GM19397 (cell line): ENCODE measurements around the gene DDX4.
"Not testable (repeated sequence)": the region's sequence is repeated elsewhere in the genome, so short reads cannot be mapped to it uniquely, and the experiment has no call there.

ENCODE experiments used
- ATAC-seq: cut with Tn5 transposase; IDR thresholded peaks from one replicate; pipeline ENCODE4 v1.9.1; 2021; ENCODE audit warnings: mild to moderate bottlenecking, moderate library complexity; ENCODE audit not compliant: unreplicated experiment

Gene DDX4

DNA sequence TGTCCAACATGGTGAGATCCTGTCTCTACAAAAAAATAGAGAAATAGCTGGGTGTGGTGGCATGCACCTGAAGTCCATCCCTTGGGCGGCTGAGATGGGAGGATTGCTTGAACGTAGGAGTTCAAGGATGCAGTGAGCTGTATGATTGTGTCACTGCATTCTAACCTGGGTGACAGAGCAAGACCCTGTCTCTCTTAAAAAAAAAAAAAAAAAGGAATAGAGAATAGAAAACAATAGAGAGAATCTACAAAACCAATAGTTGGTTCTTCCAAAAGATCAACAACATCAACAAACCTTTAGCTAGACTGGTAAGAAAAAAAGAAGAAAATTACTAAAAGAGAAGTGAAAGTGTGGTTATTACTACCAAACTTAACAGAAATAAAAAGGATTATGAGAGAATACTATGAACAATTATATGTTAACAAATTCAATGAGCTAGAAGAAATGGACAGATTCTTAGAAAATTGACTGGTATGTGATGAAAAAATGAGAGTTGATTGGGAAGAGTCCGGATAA, 17.6 kb upstream of the DDX4 start:
- ATAC-seq, result no peak

DNA sequence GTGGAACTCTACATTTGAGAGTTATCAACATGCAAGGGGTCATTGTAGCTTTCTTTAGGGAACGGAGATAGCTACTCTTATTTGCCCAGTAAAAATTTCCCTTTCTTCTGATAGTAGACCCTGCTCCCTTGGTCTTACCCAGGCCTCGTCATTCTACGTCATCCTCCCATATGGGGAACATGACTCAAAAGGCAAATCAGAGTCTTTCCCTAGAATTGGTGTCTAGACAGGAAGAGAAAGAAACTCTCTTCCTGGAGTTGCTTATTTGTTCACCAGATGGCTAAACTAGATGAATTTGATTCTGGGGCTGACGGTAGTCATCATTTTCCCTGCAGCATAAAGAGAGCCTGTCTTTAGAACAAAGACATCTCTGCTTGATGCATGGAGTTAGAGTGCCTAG, 13.6 kb upstream of the DDX4 start:
- ATAC-seq, result no peak

DNA sequence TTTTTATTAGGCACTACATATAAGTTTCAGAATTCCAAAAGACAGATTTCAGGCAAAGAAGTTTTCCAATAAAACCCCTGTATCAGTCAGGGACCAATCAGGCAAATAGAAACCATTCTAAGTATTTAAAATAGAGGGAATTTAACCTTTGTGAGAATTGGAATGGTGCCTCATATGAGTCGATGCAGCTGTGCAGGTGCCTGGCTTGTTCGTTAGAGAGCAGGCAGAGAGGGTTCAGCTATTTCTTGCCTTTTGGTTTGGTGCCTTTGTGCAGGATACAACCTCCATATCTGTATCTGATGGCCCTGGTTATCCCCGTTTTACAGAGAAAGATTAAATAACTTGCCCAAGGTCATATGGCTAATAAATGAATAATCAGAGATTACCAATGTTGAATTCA, 6.0 kb upstream of the DDX4 start:
- ATAC-seq, result no peak

DNA sequence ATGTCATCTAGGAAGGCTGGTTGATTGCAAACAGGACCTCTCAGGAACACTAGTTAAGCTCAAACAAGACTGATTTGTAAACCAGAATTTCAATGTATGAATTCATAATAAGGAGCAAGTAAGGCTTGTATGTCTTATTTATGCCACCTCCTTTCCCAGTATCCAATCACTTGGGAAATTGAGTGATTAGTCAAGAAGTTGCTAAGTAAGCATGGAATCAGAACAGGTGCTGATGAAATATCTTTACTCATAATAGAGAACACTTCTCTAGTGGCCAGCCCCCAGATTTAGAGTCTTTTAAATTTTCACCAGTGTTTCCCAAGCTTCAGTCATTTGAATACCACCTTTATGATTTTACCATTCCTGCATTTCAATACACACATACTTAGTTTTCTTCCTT, 5.3 kb upstream of the DDX4 start:
- no peak for ATAC-seq

DNA sequence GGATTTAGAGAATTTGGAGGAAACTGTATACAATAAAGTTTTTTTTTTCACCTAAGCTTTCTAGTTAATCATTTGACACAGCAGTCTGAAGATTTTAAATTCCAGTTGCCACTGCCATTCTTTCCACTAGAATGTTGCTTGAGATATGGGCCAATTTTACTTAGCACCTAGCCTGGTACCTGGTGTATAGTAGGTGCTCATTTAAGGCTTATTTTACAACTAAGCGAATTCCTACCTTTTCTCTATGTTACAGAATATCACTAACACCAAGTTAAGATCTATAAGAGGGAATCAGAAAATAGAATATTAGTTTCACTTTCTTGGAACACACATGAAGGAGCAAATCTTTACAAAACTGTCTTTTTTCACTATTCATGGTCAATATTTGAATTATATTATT, 3.2 kb upstream of the DDX4 start:
- ATAC-seq, result no peak

DNA sequence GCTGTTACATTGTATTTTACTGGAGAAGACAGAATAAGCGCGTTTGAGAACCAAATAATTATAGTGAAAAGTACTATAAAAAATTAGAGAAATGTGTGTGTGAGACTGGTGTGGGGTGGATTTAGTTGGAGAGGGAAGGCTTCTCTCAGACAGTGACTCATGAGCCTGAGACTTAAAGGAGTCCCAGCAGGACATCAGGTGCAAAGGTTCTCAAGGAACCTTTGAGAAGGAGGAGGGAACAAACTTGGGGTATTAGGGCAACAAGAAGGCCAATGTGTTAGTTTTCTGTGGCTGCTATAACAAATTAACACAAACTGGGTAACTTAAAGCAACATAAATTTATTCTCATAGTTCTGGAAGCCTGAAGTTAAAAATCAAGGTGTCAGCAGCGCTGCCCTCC, 4.9 kb downstream of the DDX4 start:
- no peak for ATAC-seq

DNA sequence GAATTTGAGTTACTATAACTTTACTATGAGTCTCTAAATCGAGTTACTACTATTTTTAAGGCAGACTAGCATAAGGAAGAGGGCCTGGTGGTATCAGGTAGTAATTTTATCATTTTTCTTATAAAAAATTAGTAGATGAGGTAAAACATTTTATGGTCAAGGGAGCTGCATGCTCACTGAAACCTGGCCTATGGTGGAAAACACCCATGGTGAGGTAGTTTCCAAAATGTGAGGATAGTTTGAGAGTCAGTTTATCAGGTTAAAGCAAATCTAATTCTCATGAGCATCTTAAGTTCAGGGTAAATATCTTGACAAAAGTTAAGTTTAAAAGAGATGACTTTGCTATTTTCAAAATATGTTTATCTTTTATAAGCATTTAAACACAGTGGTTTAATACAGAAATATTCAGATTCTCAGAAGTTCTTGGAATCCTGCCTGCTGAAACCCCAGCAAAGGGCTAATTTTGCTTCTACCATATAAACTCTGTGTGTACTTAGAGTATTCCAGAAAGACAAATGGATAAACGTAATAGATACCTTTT, 10.0 kb downstream of the DDX4 start:
- no peak for ATAC-seq

DNA sequence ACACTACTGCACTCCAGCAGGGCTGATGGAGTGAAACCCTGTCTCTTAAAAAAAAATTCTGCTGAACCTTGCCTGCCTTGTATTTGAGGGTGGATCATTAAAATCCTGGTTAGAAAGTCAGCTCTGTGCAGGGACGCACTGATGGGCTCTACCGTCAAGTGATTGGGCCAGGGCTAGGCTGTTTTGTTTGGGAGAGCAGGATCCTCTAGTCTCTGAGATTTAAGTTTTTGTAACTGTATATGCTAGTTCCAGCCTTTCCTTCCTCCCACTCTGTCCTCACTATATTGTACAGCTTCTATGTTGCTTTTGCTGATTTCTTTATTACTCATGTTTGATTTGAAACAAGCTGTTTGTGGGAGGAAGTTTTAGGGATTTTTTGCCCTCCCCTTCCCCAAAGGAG, 11.5 kb downstream of the DDX4 start:
- ATAC-seq, result no peak

DNA sequence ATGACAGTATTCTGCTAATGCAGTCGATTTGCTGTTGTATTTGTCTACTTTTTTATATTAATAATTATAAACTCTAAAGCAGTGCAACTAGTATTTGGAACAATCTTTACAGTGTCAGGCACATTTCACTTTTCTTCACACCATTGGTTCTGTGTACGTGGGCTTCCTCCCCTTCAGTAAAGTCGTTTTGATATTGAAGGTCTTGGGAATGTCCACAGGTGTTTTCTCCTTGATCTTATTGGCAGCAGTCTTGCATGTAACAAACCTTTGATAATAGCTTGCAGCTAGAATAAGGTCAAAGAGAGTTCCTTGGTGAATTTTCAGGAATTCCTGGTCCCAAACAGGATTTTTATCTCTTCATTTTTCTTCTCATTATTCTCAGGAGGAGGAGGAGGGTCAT, 12.2 kb downstream of the DDX4 start:
- no peak for ATAC-seq

DNA sequence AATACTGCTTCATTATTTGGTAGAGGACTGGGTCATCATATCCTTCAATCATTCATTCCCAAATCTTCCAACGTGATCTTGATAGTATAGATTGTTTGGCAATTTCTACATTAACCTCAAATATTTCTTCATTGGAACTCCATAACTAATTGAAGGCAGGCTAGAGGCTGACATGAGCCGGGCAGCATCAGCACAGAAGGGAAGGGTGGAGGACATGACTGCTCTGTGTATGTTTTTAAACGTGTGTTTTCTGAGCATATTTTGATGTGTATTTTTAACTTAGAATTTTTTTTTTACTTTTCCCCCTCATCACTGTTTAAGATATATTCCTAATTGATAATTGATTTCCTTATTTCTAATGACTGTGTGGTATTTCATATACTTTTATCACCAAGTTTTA, 12.6 kb downstream of the DDX4 start:
- no peak for ATAC-seq

DNA sequence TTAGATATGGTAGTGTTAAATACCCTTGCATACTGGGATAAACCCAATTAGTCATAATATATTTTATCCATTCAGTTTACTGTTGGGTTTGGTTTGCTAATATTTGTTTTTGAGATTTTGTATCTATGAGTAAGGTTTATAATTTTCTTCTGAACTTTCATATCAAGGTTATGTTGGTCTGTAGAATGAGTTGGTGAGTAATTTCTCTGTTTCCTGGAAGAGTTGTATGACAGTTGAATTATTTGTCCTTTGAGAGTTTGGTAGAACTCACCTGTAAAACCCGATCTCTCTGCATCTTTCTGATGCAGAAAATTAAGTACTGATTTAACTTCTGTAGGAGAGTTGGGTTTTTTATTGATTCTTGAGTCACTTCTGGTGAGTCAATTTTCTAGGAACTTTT, 20.4 kb downstream of the DDX4 start:
- no peak for ATAC-seq

DNA sequence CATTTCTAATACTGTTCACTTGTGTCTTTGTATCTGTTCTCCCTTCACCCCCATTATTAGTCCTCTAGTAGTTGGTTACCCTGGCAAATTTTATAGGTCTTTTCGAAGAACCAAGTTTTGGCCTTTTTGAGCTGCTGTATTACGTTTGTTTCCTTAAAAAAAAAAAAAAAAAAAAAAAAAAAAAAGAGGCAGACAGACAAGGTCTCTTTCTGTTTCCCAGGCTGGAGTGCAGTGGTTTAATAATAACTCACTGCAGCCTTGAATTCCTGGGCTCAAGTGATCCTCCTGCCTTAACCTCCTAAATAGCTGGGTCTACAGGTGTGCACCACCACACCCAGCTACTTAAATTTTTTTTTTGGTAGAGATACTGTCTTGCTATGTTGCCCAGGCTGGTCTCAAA, 20.9 kb downstream of the DDX4 start:
- ATAC-seq, result no peak

DNA sequence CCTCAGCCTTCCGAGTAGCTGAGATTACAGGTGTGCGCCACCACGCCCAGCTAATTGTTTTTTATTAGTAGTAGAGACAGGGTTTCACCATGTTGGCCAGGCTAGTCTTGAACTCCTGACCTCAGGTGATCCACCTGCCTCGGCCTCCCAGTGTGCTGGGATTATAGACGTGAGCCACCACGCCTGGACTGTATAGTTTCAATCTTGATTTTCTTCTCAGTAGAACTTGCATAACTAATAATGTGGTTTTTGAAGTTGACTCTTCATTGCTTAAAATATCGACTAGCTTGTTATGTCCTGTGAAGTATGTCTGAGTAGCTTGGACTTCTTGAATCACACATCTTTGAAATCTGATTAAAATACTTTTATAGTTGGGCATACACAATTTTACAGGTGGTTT, 23.9 kb downstream of the DDX4 start:
- not testable (repeated sequence) for ATAC-seq

DNA sequence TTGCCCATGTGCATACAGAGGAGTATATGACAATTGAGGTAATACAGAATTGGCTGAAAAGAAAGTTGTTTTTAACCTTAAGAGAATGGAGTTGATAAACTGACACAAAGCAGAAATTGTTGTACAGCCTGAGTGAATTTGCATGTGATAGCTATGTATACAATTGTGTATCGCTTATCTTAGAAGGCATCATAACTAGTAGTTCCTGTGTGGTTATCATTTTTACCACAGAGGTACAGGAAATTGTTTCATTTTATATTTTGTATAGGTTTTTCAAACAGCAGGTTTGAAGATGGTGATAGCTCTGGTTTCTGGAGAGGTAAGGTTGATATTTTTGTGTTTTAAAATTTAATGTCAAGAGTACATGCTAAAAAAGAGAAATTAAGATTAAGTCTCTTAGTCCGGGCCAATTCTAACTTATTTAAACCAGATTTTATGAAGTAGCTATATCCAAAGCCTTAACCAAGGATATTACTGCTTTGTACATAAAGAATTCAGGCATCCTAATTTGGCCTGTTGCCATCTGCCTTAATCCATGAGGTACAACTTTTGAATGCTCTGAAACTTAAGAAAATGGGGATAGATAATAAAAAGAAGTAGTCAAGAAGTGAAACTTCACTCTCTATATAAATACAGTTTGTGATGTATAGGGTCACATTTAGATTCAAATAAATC, 26.0 kb downstream of the DDX4 start:
- ATAC-seq, result no peak

DNA sequence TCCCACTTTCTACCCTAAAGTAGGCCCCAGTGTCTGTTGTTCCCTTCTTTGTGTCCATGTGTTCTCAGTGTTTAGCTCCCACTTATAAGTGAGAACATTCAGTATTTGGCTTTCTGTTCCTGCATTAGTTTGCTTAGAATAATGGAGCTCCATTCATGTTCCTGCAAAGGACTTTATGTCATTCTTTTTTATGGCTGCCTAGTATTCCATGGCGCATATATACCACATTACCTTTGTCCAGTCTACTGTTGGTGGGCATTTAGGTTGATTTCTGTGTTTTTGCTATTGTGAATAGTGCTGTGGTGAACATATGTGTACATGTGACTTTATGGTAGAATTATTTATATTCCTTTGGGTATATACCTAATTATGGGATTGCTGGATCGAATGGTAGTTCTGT, 30.4 kb downstream of the DDX4 start:
- no peak for ATAC-seq

DNA sequence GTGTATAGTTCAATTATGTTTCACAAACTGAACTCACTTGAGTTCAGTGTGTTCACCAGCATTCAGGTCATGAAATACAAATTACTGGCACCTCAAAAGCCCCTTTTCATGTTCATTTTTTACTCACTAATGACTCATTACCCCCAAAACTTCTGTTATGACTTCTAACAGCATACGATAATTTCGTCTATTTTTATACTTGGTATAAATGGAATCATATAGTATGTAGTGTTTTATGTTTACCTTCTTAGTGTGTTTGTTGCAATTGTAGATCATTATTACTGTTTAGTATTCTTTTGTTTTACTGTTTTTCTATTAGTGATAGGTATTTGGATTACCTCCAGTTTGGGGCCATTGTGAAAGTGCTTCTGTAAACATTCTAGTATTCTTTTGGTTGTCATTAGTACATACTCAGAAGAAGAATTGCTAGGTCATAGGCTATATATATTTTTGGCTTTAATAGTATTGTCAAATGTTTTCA, 33.4 kb downstream of the DDX4 start:
- ATAC-seq, result no peak

DNA sequence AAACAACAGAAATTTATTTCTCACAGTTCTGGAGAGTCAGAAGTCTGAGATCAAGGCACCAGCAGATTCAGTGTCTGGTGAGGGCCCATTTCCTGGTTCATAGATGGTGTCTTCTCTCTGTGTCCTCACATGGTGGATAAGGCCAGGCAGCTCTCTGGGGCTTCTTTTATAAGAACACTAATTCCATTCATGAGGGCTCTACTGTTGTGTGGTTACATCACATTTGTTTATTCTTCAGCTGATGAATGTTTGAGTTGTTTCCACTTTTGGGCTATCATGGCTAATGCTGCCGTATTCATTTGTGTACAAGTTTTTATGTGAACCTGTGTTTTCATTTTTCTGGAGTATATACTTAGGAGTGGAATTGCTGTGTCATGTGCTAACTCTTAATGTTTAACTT, 35.2 kb downstream of the DDX4 start:
- ATAC-seq, result no peak

DNA sequence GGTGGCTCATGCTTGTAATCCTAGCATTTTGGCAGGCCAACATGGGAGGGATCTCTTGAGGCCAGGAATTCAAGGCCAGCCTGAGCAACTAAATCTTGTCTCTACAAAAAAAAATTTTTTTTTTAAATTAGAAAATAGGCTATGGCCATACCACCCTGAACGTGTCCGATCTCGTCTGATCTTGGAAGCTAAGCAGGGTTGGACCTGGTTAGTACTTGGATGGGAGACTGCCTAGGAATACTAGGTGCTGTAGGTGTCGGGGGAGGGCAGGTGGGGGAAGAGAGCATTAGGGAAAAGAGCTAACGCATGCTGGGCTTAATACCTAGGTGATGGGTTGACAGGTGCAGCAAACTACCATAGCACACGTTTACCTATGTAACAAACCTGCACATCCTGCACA, 39.5 kb downstream of the DDX4 start:
- no peak for ATAC-seq

DNA sequence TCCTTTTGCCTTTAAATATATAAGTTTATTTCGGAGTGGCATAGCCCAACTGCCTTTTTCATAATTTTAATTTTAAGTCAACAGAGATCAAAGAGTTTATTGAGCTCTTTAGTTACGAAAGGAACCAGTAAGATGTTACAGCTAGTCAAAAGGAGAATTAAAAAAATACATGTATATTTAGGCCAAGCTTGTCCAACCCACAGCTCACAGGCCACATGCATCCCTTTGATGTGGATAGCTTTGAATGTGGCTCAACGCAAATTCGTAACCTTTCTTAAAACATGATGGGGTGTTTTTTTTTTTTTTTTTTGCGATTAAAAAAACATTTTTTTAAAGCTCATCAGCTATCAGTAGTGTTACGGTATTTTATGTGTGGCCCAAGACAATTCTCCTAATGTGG, 63.1 kb downstream of the DDX4 start:
- ATAC-seq, result no peak

DNA sequence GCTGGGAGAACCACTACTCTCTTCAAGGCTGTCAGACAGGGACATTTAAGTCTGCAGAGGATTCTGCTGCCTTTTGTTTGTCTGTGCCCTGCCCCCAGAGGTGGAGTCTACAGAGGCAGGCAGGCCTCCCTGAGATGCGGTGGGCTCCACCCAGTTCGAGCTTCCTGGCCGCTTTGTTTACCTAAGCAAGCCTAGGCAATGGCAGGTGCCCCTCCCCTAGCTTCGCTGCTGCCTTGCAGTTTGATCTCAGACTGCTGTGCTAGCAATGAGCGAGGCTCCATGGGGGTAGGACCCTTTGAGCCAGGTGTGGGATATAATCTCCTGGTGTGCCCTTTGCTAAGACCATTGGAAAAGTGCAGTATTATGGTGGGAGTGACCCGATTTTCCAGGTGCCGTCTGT, 71.0 kb downstream of the DDX4 start:
- ATAC-seq, result not testable (repeated sequence)

DNA sequence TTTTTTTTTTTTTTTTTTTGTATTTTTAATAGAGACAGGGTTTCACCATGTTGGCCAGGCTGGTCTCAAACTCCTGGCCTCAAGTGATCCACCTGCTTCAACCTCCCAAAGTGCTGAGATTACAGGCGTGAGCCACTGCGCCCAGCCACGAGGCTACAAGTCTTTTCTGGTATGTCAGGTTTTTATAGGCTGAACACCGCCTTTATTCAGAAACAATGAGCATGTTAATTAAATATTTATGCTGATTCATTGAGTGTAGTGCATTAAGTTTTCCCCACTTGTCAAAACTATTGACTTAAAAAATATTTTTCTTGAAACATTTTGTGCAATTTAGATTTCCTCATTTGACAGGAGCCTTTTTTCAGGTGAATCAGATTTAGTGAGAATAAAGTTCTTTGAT, 78.1 kb downstream of the DDX4 start:
- ATAC-seq, result not testable (repeated sequence)

DNA sequence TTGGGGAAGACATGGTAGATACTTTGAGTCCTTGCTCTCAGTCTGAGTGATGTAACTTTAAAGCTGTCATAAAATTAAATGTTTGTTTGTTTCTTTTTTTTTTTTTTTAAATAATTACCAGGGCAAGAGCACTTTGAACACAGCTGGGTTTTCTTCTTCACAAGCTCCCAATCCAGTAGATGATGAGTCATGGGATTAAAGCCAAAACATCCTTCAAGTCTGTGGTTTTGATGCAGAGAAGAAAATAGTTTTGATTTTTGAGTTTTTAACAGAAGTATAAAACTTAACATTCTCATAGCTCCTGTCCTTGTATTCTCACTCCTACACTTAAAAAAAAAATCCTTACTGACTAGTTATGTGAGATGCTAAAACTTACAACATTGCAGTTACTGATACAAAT, 78.5 kb downstream of the DDX4 start:
- ATAC-seq, result no peak

DNA sequence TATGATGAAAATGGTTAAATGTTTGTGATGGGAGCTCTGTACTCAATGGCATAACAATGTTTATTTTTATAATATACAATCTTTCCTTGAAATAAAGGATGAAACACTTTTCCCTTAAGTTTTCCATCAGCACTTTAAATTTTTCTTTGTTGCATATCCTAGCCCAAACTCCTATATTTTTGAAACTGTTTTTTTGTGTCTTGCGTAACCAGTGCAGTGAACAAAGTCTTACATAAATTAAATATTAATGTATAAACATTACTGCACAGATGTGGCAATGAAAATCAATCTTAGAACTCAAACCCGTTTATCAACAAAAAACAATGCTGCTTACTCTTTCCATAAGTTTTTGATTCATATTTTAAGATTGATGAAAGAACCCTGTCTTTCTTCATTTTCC, 79.2 kb downstream of the DDX4 start:
- ATAC-seq, result no peak
